GM12872 (cell line): ENCODE measurements around the gene DAP.

ENCODE experiments used
- TF ChIP-seq, protein P1 (sequence below): IDR thresholded peaks from 3 replicates; pipeline ENCODE4 v1.5.1; 2011; ENCODE audit warnings: low read depth, mild to moderate bottlenecking, low read length, moderate library complexity; ENCODE audit not compliant: insufficient read depth

DAP gene

GRCh38 chr5:10634050-10634449 is 127.0 kb downstream of the DAP start:
- TF ChIP-seq, protein P1, sequence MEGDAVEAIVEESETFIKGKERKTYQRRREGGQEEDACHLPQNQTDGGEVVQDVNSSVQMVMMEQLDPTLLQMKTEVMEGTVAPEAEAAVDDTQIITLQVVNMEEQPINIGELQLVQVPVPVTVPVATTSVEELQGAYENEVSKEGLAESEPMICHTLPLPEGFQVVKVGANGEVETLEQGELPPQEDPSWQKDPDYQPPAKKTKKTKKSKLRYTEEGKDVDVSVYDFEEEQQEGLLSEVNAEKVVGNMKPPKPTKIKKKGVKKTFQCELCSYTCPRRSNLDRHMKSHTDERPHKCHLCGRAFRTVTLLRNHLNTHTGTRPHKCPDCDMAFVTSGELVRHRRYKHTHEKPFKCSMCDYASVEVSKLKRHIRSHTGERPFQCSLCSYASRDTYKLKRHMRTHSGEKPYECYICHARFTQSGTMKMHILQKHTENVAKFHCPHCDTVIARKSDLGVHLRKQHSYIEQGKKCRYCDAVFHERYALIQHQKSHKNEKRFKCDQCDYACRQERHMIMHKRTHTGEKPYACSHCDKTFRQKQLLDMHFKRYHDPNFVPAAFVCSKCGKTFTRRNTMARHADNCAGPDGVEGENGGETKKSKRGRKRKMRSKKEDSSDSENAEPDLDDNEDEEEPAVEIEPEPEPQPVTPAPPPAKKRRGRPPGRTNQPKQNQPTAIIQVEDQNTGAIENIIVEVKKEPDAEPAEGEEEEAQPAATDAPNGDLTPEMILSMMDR, result no peak

DNA sequence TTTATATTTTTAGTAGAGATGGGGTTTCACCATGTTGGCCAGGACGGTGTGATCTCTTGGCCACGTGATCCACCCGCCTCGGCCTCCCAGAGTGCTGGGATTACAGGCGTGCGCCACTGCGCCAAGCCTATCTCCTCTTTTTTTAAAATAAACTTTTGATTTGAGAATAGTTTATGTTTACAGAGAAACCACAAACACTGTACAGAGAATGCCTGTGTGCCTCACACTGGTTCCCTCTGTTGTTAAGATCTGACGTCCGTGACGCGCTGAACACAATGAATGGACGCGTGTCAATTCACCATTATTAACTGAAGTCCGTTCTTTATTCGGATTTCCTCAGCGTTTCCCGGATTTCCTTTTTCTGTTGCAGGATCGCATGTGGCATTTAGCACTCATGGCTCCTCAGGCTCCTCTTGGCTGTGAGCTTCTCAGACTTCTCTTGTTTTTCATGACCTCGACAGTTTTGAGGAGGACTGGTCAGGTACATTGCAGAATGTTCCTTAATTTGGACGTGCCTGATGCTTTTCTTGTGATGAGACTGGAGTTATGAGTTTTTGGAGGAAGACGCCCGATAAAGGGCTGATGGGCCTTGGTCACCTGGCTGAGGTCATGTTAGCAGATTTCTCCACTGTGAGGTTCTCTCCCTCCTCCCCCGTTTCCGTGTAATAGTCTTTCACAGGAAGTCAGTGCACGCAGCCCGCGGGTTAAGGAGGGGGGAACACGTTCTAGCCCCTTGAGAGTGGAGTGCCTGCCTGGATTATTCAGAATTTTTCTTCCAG is 127.6 kb downstream of the DAP start:
- TF ChIP-seq, protein P1, result no peak

DNA sequence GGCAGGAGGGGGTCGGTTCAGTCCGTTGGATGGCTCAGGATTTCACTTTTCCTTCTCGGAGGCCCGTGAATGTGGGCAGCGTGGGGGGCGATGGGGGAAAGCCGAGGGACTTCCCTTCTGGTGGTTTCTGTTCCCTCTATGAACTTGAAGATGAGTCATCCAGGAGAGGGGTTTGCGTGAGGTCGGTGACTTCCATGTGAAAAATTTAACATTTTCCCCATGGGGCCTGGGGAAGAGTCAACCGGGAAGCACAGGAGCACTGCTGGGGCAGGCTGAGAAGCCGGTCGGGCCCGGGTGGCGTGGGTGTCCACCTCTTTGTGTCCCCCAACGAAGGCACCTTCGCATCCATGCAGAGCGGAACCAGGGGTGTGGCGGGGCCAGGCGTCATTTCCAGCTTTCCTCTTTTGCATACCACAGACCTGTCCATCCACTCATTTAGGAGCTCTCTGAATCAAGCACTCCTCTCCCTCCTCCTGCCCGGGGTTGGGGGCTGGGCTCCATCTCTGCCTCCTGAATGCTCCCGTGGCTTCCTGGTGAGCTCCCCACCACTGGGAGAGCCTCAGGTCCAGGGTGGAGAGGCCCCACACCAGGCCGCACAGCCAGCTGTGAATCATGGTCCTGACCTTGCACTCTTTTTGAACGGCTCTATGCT is 128.8 kb downstream of the DAP start:
- TF ChIP-seq, protein P1, result no peak

- TF ChIP-seq, protein P1, result no peak
Observed at GRCh38 chr5:10631316-10631996, 129.6 kb downstream of the DAP start.

- TF ChIP-seq, protein P1, result no peak
Observed at GRCh38 chr5:10630126-10630525, 130.9 kb downstream of the DAP start.

GRCh38 chr5:10629682-10630081 is 131.4 kb downstream of the DAP start:
- TF ChIP-seq, protein P1, result no peak
